KG1 (cell line): Measurements from ENCODE around the gene CYFIP1.

Experiments
- DNase-seq: peaks from one replicate; lab custom pipeline; 2025; lab: John Stamatoyannopoulos, UW

CYFIP1 gene

DNA sequence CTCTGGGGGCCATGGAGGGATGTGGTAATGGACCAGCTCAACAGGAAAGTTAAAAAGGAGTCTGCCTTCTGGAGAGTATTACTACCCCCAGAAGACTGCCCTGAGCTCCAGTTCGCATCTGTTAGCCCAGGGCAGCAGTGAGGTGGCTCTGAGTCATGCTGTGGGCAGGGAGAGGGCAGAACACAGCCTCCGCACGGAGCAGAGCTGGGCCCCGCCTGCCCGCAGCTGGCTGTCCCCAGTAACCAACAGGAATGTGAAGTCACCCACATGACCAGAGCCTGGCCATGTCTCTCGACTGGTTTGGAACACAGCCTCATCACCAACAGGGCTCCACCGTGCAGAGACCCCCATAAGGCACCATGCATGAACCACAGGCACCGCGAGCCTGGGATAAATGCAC is 62.1 kb downstream of the CYFIP1 start:
- no peak for DNase-seq

DNA sequence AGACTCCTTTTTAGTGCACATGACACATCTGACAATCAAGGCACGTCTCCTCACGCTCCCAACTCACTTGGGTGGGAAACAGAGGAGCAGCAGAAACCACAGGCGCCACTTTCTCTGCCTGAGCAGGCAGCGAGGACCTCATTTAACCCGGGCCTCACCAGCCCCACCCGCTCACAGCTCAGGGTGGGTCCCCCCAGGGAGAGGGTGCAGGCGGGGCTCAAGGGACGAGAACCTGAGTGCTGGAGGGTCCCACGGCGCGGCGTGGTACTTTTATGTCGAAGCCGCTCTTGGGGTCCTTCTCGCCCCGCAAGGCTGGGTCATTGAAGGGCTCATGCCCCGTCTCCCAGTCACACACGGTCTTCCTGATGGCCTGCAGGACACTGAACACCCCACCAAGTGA is 62.6 kb downstream of the CYFIP1 start:
- DNase-seq: no peak

DNA sequence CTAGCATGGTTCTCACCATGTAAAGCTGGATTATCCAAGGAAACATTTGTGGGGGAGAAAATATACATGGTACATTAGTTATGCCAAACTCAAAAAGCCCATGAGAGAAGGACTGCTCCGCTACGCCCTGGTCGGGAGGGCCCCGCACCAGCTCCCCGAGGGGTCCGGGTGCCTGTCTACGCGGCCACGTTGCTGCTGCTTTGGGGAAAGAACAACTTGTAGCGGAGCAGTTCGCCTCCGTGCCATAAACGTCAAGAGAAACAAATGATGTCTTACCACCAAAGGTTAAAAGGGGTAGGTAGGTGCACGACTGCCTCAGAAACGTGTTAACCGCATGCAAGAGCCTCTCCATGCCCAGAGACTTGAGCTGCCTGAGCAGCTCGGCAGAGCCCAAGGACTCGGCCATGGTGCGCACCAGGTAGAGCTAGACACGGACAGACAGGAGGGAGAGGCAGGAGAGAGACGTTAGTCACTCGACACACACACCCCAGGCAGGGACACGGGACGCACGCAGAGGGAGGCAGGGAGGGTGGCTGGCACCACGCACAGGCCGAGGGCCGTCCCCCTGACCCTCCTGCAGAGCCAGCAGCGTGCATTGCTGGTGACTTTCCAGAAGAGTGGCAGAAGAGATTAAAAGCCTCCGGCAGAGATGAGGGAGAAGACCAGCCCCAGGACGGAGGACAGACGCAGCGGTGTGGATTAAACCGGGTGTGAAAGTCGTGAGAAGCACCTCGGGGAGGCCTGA is 63.4 kb downstream of the CYFIP1 start:
- no peak for DNase-seq

DNA sequence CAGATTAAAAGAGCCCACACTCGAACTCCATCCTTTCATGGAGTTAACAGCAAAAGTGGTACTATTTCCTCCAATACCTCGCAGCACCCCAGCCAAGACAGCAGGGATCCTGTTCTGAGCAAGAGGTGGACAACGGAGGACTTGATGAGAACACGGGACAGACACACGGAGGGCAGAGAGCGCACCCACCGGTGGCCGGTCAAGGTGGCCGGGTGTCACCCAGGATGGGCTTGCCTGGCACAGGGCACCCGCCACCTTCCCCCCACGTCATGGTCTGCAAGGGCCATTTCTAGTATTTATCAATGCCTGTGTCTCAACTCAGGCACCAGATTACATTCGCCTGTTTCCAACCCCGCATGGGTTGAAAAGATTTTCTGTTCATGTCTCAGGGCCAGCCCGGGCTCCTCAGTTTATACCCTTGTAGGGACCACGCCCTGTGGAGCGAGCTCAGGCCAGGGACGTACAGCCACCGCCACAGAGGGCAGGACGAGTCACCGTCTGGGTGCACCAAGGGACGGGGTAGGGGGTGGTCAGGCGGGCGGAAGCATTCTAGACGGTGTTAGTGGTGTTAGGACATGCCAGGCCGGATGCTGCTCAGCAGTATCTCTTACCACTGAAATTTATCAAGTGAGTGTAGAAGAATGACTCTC is 64.2 kb downstream of the CYFIP1 start:
- DNase-seq: no peak

DNA sequence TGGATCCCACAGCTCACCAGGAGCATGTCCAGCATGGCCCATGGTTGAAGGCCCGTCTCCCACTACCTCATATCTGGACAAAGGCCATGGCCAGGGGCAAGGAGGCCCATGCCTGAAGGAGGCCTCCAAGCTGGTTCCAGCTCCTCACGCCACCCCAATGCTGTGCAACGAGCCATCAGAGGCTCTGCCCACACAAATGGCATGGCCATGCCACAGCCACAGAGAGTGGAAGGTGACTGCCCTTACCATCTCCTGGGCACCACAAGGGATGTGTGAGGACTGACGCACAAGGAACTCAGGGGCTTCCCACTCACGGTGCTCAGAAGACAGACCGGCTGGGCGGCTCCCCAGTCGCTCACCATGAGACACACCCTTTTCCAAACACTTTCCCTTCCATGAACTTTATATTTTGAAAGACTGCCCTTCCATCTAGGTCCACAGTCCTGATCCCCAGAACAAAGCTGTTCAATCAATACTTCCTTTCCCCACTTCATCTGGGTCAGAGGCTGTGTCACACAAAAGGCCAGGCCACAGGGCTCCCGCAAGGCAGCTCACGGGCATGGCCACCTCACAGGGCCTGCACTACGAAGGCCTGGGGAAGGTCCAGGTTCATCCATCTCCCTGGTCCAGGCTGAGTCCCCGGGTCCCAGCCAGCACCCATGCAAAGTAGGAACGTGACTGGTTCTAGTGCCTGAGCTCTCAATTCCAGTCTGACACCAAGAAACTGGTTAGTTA is 66.4 kb downstream of the CYFIP1 start:
- no peak for DNase-seq

DNA sequence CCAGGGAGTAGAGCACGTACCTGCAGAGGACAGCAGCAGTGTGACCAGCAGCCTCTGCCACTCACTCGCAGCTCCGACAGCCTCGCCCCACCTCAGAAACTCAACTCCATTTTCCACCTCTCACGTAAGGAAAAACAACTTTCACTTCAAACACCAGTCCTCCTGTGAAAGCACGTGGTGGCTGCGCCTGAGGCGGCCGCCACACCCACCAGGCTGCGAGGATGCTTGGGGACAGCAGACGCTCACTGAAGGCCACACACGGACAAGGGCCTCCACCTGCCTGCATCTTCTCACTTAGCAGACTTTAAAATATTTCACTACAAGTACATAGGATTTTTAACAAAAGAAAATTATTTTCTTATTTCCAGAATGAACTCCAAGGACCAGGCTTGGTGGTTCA is 67.9 kb downstream of the CYFIP1 start:
- DNase-seq: no peak

DNA sequence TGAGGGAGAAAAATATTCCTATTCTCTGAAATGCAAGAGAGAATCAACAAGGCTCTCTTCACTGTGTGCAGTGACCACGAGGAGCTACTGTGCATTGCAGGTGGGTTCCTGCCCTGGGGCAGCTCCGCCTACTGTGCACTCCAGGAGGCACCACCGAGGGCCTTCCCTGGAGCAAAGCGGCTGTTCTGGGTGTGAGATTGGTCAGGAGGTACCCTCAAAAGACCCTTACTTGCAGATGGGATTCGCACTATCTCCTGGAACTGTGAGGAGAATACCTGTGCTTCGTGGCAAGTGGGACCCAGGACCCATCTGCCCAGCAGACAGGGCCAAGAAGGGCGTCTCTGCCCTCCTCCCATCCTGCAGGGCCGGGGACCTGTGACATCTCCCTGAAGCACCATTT is 68.9 kb downstream of the CYFIP1 start:
- no peak for DNase-seq

DNA sequence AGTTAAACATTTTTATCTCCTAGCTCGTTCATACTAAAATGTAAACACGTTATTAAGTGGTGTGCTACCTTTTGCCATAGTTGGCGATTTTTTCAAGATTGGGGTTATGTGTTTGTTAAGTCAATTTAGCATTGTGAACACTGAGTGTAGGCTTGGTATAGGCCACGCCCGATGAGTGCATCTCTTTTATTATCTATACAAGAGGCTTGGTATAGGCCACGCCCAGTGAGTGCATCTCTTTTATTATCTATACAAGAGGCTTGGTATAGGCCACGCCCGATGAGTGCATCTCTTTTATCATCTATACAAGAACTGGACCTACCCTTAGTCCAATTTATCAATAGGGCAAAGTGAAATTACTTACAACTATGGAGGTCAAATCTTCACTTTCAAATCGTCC is 71.3 kb downstream of the CYFIP1 start:
- DNase-seq: no peak

DNA sequence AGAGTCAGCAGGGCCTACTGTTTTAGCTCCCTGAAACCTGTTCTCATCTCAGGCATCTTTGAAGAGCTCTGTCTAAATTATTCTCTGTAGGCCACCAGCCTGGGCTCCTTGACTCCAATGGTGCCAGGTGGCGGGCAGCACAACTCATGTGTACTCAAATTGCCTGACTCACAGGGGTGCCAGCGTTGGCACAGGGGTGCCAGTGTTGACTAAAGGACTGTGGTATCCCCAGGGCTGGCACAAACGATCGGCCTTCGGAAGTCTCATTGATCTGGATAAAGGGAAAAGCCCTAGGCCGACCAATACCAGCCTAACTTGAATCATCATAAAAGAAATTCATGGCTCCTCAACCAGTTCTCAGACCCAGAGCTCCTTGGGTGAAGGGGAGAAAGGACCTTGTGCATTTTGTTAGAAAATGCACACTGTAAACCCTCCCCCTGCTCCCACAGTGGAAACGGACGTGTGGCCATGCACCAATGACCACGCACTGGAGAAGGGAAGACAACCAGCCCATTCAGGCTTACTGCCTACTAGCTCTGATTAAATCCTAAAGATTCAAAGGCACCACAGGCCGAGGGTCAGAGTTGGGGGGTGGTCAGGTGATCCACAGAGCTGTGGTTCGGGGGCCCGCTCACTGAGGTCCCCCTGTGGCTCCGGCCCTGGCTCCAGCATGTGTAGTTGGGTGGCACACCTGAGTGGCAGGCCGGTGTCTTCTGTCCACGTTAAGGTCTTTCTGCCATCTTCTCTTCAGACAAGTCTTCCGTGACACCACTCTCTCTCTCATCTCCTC is 72.8 kb downstream of the CYFIP1 start:
- DNase-seq: no peak

DNA sequence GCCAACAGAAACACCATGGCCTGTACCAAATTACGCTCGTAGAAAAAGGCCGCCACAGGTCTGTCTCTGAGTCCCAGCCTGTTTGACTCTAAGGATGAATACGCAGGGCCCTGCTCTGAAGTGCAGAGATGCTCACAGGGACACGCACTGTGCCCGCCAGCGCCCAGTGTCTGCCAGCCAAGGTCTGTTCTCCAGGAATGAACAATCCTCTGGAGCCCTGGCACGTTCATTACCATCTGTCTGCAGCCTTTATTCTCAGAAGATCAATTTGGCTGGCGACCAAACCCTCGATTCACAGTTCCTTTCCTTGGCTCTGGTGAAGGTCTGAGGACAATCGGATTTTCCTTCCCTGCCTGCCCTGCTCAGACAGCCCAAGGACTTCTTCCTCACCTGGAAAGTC is 75.4 kb downstream of the CYFIP1 start:
- DNase-seq: no peak

DNA sequence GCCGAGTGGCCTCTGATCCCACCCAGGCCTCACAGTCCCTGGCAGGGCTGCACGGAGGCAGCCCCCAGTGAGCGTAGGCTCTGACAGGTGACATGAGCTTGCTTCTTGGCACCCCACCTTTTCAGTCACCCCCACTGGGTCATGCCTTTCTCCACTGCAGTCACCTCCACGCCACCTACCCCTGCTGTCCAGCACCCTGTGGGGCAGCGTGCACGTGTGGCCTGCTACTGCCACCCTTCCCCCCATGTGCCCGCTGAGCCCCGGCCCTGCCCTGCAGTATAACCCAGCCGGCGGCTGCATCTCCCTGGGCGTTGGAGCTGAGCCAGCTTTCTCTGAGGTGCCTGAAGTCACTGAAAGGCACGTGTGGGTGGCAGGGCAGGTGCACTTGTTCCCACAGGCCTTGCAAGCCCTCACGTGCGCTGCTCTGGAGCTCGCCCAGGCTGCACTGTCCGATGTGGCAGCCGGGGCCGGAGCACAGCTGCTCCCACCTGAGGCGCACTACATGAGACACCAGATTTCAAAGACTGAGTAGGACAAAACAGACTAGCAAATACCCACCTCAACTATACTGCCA is 76.1 kb downstream of the CYFIP1 start:
- DNase-seq: no peak

DNA sequence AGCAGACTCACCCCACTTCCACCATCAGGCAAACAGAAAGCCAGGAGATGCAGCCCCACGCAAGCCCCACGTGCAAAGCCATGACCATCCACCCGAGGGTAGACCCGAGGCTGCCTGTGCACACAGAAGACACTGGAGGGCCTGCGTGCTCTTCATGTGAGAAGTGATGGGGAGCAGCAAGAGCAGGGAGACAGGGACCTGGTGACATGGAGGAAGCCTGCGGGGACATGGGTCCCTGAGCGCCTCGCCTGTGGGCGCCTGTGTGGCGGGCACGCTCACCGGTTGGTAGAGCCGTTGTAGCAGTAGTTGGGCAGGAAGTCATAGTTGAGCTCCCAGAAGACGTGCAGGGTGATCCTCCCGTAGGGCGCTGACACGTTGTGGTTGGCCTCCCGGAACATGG is 76.7 kb downstream of the CYFIP1 start:
- no peak for DNase-seq

DNA sequence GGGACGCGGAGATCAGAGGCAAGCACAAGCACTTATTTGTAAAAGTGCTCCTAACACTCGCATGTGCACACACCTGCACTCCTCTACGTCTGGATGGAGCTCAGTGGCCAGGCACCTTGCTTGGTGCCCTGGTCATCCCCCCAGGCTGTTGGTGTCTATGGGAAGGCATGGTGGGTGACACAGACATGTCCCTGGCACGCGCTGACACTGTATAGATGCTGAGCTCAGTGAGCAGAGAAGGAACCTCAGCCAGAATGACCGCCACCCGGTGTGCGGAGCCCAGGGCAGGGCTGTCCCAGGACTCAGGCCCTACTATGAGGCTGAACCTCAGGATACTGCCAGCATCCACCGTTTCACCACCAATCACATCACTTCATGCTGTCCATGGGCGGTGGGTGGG is 77.2 kb downstream of the CYFIP1 start:
- DNase-seq: no peak

DNA sequence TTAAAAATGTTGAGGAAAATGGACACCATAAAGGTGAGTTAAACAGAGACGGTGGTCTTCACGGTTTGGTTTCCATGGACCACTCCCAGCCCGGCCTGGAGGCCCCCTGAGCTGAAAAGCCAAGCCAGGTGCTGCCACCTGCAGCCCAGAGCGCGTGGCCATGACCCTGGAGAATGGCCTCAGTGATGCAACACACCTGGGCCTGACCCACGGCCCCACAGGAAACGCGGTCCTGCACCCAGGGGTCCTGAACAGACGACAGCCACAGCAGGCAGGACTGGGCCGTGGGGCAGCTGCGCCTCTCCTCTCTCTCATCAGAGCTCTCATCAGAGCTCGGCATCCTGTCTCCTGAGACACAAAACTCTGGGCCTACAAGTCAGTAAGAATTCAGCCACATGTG is 77.6 kb downstream of the CYFIP1 start:
- no peak for DNase-seq

DNA sequence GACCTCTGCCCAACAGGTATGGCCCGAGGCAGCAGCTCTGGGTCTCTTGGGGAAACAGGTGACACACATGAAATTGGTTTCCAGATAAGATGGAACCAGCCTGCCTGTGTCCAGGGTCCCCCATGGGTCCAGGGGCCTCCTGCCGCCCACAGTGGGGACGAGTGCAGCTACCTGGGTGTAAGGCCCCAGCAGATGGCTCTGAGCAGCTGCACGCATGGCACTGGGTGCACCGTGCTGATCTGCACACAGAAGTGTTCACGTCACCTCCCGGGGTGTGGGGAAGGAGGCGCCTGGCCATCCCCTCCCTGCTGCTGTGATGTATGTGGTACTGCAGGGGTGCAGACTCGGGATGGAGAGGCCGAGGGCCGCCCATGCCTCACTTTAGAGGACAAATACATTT is 78.1 kb downstream of the CYFIP1 start:
- DNase-seq: no peak

DNA sequence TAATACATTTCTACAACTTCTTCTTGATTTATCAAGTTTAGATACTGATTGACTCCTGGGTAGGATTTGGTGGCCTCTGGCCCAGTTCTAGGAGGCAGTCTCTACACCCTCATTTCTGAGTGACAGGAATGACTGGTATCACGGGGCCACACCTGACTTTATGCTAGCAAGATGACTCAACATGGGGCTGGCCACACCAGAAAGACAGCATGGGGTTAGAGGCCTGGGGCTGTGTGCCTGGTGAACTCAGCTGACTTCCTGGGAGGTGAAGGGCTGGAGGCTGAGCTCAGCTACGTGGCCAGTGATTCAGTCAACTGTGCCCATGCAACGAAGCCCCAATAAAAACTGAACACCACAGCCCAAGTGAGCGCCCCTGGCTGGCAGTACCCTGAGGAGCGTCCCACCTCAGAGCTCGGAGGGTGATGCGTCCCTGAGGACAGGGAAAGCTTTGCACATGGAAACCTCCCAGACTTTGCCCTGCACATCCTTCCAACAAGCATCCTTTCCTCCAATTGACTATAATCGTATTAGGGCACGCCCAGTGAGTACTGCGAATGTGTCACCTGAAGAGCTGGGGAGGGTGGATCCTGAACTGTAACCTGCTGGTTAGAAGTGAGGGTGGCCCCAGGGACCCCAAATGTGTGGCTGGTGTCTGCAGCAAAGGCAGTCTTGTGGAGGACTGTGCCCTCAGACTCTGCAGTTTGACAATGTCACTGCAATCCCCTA is 84.5 kb downstream of the CYFIP1 start:
- no peak for DNase-seq

DNA sequence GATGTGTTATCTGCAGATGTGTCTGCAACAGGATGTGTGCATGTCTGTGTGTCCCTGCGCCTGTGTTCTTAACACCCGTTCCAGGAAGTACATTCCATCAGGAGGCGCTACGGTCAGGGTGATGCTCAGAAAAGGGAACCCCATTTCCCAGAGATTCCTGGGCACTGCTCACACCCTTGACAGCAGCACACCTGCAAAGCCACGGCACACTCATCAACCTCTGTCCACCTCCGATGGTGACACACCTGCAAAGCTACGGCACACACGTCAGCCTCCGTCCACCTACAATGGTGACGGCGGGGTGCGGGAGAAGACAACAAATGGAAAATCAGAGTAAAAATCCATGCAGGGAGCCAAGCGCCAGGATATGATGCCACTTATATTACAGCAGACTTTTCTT is 86.3 kb downstream of the CYFIP1 start:
- no peak for DNase-seq

DNA sequence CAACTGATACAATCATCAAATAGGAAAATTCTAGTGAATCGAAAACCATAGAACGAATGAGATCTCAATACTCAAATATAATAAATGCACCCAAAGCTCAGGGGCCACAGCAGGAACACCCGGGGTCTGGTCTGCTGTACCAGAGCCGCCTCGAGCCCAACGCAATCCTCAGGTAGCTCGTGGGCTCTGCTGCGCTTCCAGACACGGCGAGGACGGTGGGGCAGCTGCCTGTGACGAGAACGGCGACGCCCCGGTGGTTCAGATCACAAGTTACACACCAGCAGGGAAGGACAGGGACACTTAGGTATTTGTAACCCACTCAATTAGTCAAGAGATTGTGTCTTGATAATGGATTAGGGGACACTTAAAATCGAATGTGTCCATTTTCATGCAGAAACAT is 87.1 kb downstream of the CYFIP1 start:
- DNase-seq: no peak

DNA sequence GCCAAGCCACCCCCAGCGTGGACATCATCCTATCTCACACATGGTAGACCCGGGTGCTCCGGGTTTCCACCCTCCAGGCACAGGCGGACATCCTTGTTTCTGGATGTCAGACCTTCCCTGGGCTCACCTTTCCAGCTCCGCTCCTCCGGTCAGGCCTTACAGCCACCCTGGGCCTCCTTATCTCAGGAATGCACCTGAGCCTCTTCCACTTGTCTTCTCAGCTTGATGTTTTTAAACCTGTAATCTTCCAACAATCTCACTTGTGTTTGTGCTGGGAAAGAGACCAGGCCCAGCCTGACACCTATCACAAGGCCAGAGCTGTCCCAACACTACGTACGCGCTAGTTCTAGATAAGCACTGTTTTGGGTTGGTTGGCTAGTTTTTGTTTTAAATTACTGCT is 87.8 kb downstream of the CYFIP1 start:
- DNase-seq: no peak

DNA sequence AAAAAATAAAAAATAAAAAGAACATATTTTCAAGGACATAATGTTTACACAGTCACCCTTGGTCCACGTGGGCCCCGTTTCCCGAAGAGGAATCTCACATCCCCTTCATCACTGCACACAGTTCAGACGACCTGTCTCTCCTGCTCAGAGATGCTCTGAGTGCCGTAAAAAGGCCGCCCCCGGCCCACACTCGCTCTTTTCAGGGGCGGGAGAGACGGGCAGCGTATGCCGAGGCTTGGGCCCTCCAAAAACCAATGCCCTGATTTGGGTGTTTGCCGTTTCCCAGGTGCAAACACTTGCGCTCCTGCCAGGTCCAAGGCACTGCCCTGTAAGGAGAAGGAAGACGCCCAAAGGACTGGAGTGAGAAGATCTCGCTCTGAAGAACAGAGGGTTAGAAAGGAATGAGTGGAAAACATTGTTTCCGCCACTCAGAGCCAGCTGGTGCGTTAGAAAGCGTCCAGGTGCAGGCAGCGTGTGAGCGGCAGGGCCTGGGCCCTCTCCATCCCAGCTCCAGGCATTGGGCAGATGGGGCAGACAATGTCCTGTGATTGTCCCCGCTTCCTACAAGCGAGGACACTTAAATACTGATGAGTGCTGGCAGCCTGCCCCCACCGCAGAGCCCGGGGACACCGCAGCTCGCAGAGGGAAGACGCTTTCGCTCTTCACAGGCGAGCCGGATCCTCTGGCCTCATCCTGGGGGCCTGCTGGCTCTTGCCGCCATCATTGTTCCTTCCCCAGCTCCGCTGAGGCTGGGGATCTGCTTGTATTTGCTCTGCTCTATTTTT is 88.5 kb downstream of the CYFIP1 start:
- no peak for DNase-seq

DNA sequence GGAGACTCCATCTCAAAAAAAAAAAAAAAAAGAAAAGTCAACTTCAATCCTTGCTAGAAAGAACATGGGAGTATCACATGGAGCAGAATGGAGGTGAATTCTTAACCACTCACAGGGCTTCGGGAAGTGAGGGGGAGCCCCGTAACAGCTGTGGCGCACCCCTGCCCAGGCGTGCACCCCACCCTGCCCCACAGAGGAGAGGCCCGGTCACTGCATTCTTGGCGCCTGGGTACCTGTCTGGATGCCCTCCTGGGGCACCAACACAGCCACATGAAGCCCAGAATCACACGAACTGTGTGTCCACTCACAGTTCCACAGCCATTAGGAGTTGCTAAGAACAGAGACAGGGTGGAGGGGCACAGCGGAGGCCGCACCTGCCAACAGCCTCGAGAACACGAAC is 89.9 kb downstream of the CYFIP1 start:
- DNase-seq: no peak
